GM12874 (cell line): Measurements from ENCODE around the gene MEGF8.
A peak's percentile ranks its signal among the peaks of the same experiment; 100 is the strongest.

ENCODE experiments used
- CTCF ChIP-seq: IDR thresholded peaks from 2 replicates; pipeline ENCODE4 v1.5.1; 2011; ENCODE audit warnings: low read depth, mild to moderate bottlenecking, control low read depth, low read length, moderate library complexity; ENCODE audit not compliant: insufficient read depth

Gene MEGF8

DNA sequence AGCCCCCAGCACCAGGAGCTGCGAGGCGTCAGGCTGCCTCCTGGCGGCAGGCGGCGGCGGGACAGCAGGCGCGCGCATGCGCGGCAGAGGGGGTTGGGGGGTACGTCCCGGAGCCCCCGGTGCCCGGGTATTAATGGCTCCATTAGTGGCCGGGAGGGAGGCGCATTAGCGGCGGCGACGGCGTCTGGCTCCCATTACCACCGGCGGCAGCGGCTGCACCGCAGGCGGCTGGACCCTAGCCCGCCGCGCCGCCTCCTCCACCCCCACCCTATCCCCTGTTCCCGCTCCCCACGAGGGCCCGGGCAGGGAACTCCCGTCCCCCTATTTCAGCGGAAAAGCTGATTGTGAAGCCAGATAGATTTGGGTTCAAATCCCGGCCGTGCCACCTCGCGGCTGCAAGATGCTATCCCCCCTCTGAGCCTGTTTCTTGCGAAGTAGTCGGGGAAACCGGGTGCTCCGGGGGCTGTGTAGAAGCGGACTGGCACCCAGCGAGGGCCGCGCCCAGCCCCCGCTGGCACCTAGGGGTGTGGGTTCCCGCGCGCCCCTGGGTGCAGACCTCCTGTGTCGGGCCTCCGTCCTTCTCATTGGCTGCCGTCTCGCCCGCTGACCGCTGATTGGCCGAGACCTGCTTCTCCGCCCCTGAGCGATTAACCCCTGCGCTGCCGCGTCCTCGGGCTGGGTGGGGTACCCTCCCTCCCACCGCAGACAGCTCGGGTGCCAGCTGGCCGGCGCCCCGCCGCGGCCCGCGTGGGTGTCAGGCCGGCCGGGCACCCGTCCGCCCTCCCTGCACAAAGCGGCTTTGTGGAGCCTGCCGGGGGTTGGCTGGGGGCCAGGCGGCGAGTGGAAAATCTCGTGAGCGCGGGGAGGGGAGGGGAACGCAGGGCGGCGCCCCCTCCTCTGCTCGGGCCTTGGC, 45.3 kb upstream of the MEGF8 start:
- peak; percentile 99 for TF ChIP-seq CTCF

GRCh38 chr19:42280815-42281145, 44.7 kb upstream of the MEGF8 start:
- no peak for TF ChIP-seq CTCF

DNA sequence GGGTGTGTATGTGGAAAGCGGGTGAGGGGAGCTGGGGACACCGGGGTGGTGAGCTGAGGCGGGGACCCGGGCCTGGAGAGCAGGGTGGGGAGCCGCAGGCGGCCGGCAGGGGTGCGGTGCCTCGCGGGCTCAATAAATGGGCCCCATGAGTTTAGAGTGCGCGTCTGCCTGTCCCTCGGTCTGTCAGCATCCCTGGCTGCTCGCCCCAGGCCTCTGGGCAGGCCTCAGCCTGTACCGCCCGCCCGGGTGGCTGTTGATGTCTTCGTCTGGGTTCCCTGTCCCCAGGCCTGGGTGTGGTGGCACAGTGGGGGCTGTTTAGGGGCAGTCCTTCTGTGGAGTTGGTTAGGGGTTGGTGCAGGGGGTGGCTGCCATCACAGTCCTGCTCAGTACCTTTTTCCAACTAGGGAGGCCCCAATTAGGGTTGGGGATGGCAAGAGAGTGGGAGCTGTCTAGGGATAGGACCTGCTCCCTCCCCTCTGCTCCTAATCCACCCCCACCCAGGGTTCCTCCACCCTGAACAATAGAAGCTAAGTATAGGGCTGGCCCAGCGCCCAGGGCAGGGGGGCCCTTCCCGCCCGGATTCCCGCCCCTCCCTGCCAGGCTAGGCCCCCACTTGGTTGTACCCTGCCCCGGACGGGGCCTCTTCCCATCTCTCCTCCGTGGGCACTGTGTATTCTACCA, 44.1 kb upstream of the MEGF8 start:
- peak; percentile 34; the same call in 1 of the 2 replicates for TF ChIP-seq CTCF

- no peak for TF ChIP-seq CTCF
Observed at GRCh38 chr19:42281827-42282762, 43.3 kb upstream of the MEGF8 start.

GRCh38 chr19:42282819-42283187, 42.6 kb upstream of the MEGF8 start:
- TF ChIP-seq CTCF, result no peak

- no peak for TF ChIP-seq CTCF
Observed at GRCh38 chr19:42283188-42284065, 42.0 kb upstream of the MEGF8 start.
